ENCODE measurements around the gene TOLLIP.

TOLLIP gene

DNA sequence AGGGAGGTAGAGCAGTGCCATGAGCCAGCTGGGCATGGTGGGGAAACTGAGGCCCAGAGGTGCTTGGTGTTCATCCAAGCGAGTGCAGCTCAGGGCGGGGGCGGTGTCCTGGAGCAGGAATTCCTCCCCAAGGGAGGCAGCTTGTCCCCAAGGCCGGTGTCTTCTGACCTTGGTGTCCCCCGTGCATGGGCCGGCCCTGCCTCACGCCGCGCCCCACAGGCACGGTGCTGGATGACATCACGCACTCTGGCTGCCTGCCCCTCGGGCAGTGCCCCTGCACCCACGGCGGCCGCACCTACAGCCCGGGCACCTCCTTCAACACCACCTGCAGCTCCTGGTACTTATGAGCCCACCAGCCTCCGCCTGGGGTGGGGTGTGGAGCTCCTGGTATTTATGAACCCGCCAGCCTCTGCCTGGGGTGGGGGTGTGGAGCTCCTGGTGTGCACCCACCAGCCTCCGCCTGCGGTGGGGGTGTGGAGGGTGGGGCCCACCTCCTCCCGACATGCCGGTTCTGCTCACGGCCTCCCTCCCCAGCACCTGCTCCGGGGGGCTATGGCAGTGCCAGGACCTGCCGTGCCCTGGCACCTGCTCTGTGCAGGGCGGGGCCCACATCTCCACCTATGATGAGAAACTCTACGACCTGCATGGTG lies 79.8 kb downstream of the TOLLIP start:
- DNase-seq: no peak

GRCh38 chr11:1228921-1229451 lies 80.4 kb downstream of the TOLLIP start:
- no peak for DNase-seq

GRCh38 chr11:1228101-1228821 lies 81.2 kb downstream of the TOLLIP start:
- no peak for DNase-seq

- DNase-seq: no peak
These were observed 81.8 kb downstream of the TOLLIP start for GRCh38 chr11:1227551-1228100.

- DNase-seq: no peak
These were observed 82.4 kb downstream of the TOLLIP start for GRCh38 chr11:1226986-1227550.

GRCh38 chr11:1226226-1226985 lies 83.0 kb downstream of the TOLLIP start:
- DNase-seq: no peak

- no peak for DNase-seq
These were observed 83.8 kb downstream of the TOLLIP start for GRCh38 chr11:1225386-1226225.

DNA sequence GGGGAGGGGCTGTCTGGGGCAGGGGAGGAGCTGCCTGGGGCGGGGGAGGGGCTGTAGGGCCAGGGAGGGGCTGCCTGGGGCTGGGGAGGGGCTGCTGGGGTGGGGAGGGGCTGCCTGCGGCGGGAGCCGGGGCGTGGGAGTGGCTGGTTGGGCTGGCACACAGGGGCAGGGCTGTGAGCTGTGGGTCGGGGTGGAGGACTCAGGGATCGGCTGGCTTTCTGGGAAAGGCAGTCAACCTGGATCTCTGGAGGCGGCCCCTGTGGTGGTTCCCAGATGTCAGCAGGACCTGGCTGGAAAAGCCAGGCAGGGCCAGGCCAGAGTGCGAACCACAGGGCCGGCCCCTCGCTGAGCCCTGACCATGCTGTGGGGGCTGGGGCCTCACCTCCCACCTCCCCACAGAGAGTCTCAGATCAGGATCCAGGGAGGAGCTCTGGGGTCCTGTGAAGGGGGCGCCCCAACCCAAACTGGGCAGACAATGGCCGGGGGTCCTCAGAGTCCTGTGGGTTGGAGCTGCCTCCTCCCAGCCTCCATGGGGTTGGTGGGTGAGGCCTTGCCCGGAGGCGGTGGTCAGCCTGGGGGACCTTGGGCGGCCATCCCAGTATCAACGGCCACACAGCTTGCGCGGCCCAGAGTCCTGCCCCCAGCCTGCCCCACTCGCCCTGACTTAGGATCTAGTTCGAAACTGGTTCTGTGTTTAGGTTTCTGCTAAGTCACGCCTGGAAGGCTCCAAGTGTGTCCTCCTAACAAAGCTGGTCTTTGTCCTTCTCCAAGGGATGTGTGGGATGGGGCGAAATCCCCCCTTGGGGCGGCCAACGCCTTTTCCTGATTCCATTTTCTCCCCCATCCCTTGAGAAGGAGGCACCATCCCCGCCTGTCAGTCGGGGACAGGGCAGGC lies 84.7 kb downstream of the TOLLIP start:
- DNase-seq: no peak

Data from CD4-positive, alpha-beta T cell treated with Interleukin-21 for 1 hour (primary cell).